ENCODE measurements around the gene UBTF. TPM values are rescaled to one million over a fixed set of nuclear protein-coding genes. Genes with fewer than 3 reads are reported as not detected.

Gene UBTF
- total and polyA plus RNA-seq, 7 donors: 26.8 to 58.4 (median 48.3) TPM

GRCh38 chr17:44257815-44258760 is 38.6 kb upstream of the UBTF start:
- intact Hi-C loops (cut with DNase I): no loop called here
- 92 to 94% methylated on average over 23 of the region's 23 CpGs for WGBS, 2 donors
- H3K9me3 ChIP-seq: no peaks in the 10 kb centered on the region
- H3K27me3 ChIP-seq: peaks cover 0 to 3% (median 0%) of the 10 kb centered on the region in 3 donors
- H3K4me3 ChIP-seq: no peak overlapping the region
- no peak for TF ChIP-seq POLR2A (IDR thresholded peaks at IDR 0.05)
- TF ChIP-seq POLR2AphosphoS5 (IDR thresholded peaks at IDR 0.05): no peak
- no peak for TF ChIP-seq EP300 (IDR thresholded peaks at IDR 0.05)
- TF ChIP-seq CTCF (IDR thresholded peaks at IDR 0.05): no peak
- H3K4me1 ChIP-seq: no peaks in the 10 kb centered on the region
- no peak for DNase-seq
- no peaks in the 10 kb centered on the region for H3K36me3 ChIP-seq
- H3K27ac ChIP-seq: no peak overlapping the region

GRCh38 chr17:44256671-44257070 is 37.2 kb upstream of the UBTF start:
- Histone ChIP-seq H3K4me3 (no peak overlapping the region), H3K27me3 (peaks cover 0 to 3% (median 0%) of the 10 kb centered on the region in 3 donors), H3K27ac (no peak overlapping the region), H3K4me1 (no peaks in the 10 kb centered on the region), H3K36me3 (no peaks in the 10 kb centered on the region), H3K9me3 (no peaks in the 10 kb centered on the region)
- TF ChIP-seq EP300 (IDR thresholded peaks at IDR 0.05): no peak
- no peak for TF ChIP-seq CTCF (IDR thresholded peaks at IDR 0.05)
- TF ChIP-seq POLR2AphosphoS5 (IDR thresholded peaks at IDR 0.05): no peak
- no peak for TF ChIP-seq POLR2A (IDR thresholded peaks at IDR 0.05)
- 75 to 87% methylated on average over 4 of the region's 4 CpGs for WGBS, 2 donors
- intact Hi-C loops (cut with DNase I): no loop called here
- DNase-seq: no peak

DNA sequence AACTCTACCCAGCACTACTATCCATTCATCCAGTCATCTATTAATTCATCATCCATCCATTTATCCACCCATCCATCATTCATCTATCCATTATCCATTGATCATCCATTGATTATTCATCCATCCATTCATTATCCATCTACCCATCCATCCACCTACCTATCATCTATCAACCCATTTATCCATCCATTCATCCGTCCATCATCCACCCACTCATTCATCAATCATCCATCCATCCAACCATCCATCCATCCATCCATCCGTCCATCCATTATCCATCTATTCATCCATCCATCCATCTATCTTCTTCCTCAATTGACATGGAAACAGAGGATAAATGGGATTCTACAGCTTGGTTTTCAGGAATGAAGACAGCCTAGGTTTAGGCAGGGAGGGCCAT is 36.4 kb upstream of the UBTF start:
- Histone ChIP-seq H3K27ac (no peak overlapping the region), H3K4me1 (no peaks in the 10 kb centered on the region), H3K27me3 (peaks cover 0 to 3% (median 0%) of the 10 kb centered on the region in 3 donors), H3K4me3 (no peak overlapping the region), H3K36me3 (no peaks in the 10 kb centered on the region), H3K9me3 (no peaks in the 10 kb centered on the region)
- WGBS, 2 donors: 88 to 89% methylated on average over 2 of the region's 2 CpGs
- TF ChIP-seq POLR2A (IDR thresholded peaks at IDR 0.05): no peak
- no peak for TF ChIP-seq EP300 (IDR thresholded peaks at IDR 0.05)
- TF ChIP-seq POLR2AphosphoS5 (IDR thresholded peaks at IDR 0.05): no peak
- no peak for TF ChIP-seq CTCF (IDR thresholded peaks at IDR 0.05)
- intact Hi-C loops (cut with DNase I): no loop called here
- DNase-seq: no peak

- 40 to 74% methylated on average over 10 of the region's 10 CpGs for WGBS, 2 donors
- TF ChIP-seq EP300 (IDR thresholded peaks at IDR 0.05) (no peak), POLR2A (IDR thresholded peaks at IDR 0.05) (no peak), POLR2AphosphoS5 (IDR thresholded peaks at IDR 0.05) (no peak), CTCF (IDR thresholded peaks at IDR 0.05) (no peak)
- peaks cover 0 to 3% (median 0%) of the 10 kb centered on the region in 3 donors for H3K27me3 ChIP-seq
- no peaks in the 10 kb centered on the region for H3K4me1 ChIP-seq
- no peak overlapping the region for H3K4me3 ChIP-seq
- DNase-seq: no peak
- intact Hi-C loops (cut with DNase I): no loop called here
- no peaks in the 10 kb centered on the region for H3K36me3 ChIP-seq
- no peaks in the 10 kb centered on the region for H3K9me3 ChIP-seq
- H3K27ac ChIP-seq: no peak overlapping the region
Observed at GRCh38 chr17:44254361-44255095, 35.1 kb upstream of the UBTF start.
